Activated CD4-positive, alpha-beta T cell treated with anti-CD3 and anti-CD28 coated beads, Interleukin-2, Interleukin-6, amounts not matched to agents 100 ng/mL and 50 ng/mL, durations not matched to agents 16 hours and 8 hours (primary cell): Measurements from ENCODE around the gene SPATA22.
"Not testable (repeated sequence)": the region's sequence is repeated elsewhere in the genome, so short reads cannot be mapped to it uniquely, and the experiment has no call there.

Experiments used
- DNase-seq: peaks from one replicate; pipeline ENCODE4 v3.0.0-alpha.2; 2020

SPATA22 gene

DNA sequence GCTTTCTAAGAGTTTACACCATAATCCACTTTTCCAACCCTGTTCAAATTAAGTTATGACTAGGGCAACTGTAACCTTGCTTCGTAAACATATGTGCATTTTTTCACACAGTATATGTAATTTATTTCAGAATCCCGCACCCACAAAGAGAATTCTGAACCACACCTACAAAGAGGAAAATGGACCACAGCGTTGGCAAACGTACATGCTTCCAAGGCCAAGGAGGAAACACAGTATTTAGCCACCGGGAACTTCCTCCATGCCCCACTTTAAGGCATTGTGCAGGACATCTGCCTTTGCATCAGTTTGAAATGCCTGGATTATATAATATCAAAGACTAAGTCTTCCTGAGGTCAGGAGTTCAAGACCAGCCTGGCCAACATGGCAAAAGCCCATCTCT is 2.1 kb downstream of the SPATA22 start:
- DNase-seq: no peak

GRCh38 chr17:3466355-3466754 is 5.3 kb downstream of the SPATA22 start:
- DNase-seq: not testable (repeated sequence)

- no peak for DNase-seq
Observed at GRCh38 chr17:3448059-3448665, 23.5 kb downstream of the SPATA22 start.

DNA sequence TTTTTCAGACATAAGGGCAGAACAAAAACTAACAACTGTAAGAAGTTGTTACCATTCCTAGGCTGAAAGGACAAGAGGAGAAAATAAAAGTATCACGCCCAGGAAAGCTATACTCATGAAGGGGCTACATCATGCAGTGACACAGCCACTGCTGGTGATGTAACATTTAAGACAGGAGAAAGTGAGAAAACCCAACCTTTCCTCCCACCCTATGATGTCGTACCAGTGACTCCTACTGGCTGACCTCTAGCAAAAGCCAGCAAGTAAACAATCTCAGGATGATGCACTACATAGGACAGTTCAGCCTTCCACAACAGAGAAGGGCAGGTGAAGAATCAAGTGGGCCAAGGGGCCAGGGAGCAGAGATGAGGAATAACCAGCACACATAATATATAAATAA is 24.0 kb downstream of the SPATA22 start:
- DNase-seq: peak; percentile 17

GRCh38 chr17:3440451-3440850 is 31.2 kb downstream of the SPATA22 start:
- DNase-seq: no peak

- no peak for DNase-seq
Observed at GRCh38 chr17:3438368-3438767, 33.3 kb downstream of the SPATA22 start.

DNA sequence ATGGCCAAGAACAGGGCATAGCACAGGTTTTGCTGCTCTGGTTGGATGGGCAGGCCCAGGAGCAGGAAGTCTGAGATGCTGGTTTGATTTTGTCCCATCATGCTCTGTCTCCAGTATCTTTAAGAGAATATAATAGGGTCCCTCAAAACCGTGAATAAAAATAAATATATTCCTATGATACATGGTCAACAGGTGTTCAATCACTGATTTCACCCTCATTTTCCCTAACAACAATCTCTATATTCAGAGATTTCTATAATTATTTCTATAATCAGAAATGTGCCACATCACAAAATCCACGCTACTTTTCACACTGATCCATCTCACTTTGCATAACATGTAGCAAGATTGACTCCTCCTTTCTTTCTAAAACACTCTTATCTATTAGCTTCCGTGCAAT is 37.9 kb downstream of the SPATA22 start, which contains the start of gene OR1E2:
Gene OR1E2, minus strand, starts transcription at position 101 of the 400 bp plus-strand sequence. Its CDS starts 0 bp downstream, at position 101.
- no peak for DNase-seq

- peak; percentile 11 for DNase-seq
Observed at GRCh38 chr17:3433215-3433614, 38.4 kb downstream of the SPATA22 start.

GRCh38 chr17:3418222-3418621 is 53.4 kb downstream of the SPATA22 start:
- no peak for DNase-seq

DNA sequence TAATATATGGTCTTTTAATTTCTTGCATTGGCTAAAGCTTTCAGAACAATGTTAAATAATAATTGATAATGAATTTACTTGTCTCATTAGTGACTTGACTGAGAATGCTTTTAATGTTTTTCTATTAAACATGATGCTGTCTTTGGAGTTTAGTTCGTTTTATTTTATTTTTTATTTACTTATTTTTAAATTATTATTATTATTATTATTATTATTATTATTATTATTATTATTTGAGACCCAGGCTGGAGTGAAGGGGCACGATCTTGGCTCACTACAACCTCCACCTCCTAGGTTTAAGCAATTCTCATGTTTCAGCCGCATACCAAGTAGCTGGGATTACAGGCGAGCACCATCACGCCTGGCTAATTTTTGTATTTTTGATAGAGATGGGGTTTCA is 56.0 kb downstream of the SPATA22 start:
- DNase-seq: no peak

DNA sequence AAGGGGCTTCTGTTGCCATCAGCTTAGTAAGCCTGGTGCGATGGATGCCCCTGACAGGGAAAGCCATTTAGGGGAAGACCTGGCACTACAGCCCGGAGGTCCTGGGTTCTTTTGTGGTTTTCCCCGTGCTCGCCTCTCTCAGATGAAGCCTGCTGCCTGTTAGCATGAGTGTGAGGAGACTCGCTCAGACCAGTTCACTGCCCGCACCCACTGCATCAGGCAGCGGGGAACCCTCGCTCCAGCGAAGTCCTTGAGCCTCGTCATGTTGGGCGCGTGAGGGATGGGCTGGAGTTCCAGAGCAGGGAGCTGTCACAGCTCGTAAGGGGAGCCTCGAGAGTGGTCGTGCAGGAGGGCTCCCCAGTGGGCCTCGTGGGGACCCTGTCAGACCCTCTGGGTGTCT is 59.4 kb downstream of the SPATA22 start:
- not testable (repeated sequence) for DNase-seq

DNA sequence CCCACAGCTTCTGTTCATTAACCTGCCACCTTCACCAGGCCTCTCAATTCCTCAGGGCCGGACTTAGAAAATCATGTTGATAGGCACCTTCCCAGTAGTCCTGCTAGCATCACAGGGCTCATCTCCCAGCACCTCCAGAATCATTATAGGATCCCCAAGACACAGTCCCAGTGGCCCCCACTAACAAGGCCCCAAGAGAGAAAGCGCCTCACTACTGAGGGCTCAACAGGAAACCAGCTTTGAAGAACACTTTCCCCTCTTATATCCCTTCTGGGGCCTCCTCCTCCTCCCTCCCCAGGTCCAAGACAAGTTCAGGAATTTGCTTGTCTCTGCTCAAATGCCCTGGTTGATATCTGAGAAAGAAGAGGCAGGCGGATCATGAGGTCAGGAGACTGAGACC is 60.5 kb downstream of the SPATA22 start, which contains the start of gene OR3A3:
Gene OR3A3, plus strand, starts transcription at position 301 of the 400 bp plus-strand sequence.
- DNase-seq: no peak

- DNase-seq: not testable (repeated sequence)
Observed at GRCh38 chr17:3403856-3404255, 67.8 kb downstream of the SPATA22 start.

- DNase-seq: no peak
Observed at GRCh38 chr17:3401786-3402185, 69.8 kb downstream of the SPATA22 start.

GRCh38 chr17:3400055-3400454 is 71.6 kb downstream of the SPATA22 start:
- no peak for DNase-seq

- DNase-seq: no peak
Observed at GRCh38 chr17:3398310-3398709, 73.3 kb downstream of the SPATA22 start, which contains the start of gene OR1E1. Gene OR1E1, minus strand, starts transcription at chr17:3398410. Its CDS starts 0 bp downstream, at chr17:3398410.

- DNase-seq: not testable (repeated sequence)
Observed at GRCh38 chr17:3397801-3398200, 73.8 kb downstream of the SPATA22 start.
